T-helper 2 cell treated with Interferon-gamma antibody and Interleukin-4, amounts not matched to agents 5 μg/mL and 100 μg/mL, for 36 hours (primary cell): ENCODE measurements around the gene RCHY1.
"Not testable (repeated sequence)": the region's sequence is repeated elsewhere in the genome, so short reads cannot be mapped to it uniquely, and the experiment has no call there.

Experiments used
- DNase-seq: peaks from one replicate; pipeline ENCODE4 v3.0.0; 2021; ENCODE audit warnings: low spot score
- H3K27ac Mint-ChIP-seq: one replicate; pipeline ENCODE4 v1.8.0; 2021; ENCODE audit warnings: mild to moderate bottlenecking, mixed read lengths
- H3K27me3 Mint-ChIP-seq: one replicate; pipeline ENCODE4 v1.8.0; 2021; ENCODE audit warnings: low read depth, mixed read lengths
- H3K36me3 Mint-ChIP-seq: one replicate; pipeline ENCODE4 v1.8.0; 2021; ENCODE audit warnings: low read depth, mixed read lengths
- H3K4me1 Mint-ChIP-seq: one replicate; pipeline ENCODE4 v1.8.0; 2021; ENCODE audit warnings: low read depth, mixed read lengths
- H3K4me3 Mint-ChIP-seq: one replicate; pipeline ENCODE4 v1.8.0; 2022; ENCODE audit warnings: mild to moderate bottlenecking, moderate library complexity, mixed read lengths
- H3K9me3 Mint-ChIP-seq: one replicate; pipeline ENCODE4 v1.8.0; 2021; ENCODE audit warnings: mixed read lengths

RCHY1 gene

GRCh38 chr4:75533339-75533887 is 19.2 kb upstream of the RCHY1 start:
- not testable (repeated sequence) for H3K27ac Mint-ChIP-seq, H3K9me3 Mint-ChIP-seq, H3K4me3 Mint-ChIP-seq, H3K27me3 Mint-ChIP-seq, DNase-seq, H3K4me1 Mint-ChIP-seq
- H3K36me3 Mint-ChIP-seq: peaks cover 34% of the 10 kb centered on the region

GRCh38 chr4:75531536-75532143 is 17.4 kb upstream of the RCHY1 start:
- H3K27ac Mint-ChIP-seq, H3K4me3 Mint-ChIP-seq, H3K9me3 Mint-ChIP-seq, H3K27me3 Mint-ChIP-seq, DNase-seq, H3K4me1 Mint-ChIP-seq: not testable (repeated sequence)
- H3K36me3 Mint-ChIP-seq: peaks cover 42% of the 10 kb centered on the region

- Mint-ChIP-seq H3K4me1 (no peaks in the 10 kb centered on the region), H3K9me3 (peaks cover 8% of the 10 kb centered on the region), H3K4me3 (no peak overlapping the region), H3K27me3 (no peaks in the 10 kb centered on the region), H3K36me3 (peaks cover 46% of the 10 kb centered on the region), H3K27ac (no peak overlapping the region)
- no peak for DNase-seq
Observed at GRCh38 chr4:75530556-75531322, 16.5 kb upstream of the RCHY1 start.

GRCh38 chr4:75527482-75527881 is 13.3 kb upstream of the RCHY1 start:
- Mint-ChIP-seq H3K36me3 (peaks cover 52% of the 10 kb centered on the region), H3K4me1 (no peaks in the 10 kb centered on the region), H3K27me3 (no peaks in the 10 kb centered on the region), H3K9me3 (peaks cover 8% of the 10 kb centered on the region), H3K27ac (no peak overlapping the region), H3K4me3 (no peak overlapping the region)
- no peak for DNase-seq

- Mint-ChIP-seq H3K27ac (no peak overlapping the region), H3K36me3 (peaks cover 43% of the 10 kb centered on the region)
Observed at GRCh38 chr4:75525910-75526309, 11.7 kb upstream of the RCHY1 start.

GRCh38 chr4:75525086-75525485 is 10.9 kb upstream of the RCHY1 start:
- H3K36me3 Mint-ChIP-seq: peaks cover 43% of the 10 kb centered on the region
- H3K27ac Mint-ChIP-seq: no peak overlapping the region
- H3K4me1 Mint-ChIP-seq: peaks cover 1% of the 10 kb centered on the region
- no peaks in the 10 kb centered on the region for H3K9me3 Mint-ChIP-seq
- no peaks in the 10 kb centered on the region for H3K27me3 Mint-ChIP-seq
- no peak for DNase-seq
- H3K4me3 Mint-ChIP-seq: no peak overlapping the region

More at GRCh38 chr4:75525910-75526309, 11.7 kb upstream of the RCHY1 start:
- no peak overlapping the region for H3K4me3 Mint-ChIP-seq
- DNase-seq: no peak
- no peaks in the 10 kb centered on the region for H3K27me3 Mint-ChIP-seq
- no peaks in the 10 kb centered on the region for H3K4me1 Mint-ChIP-seq
- no peaks in the 10 kb centered on the region for H3K9me3 Mint-ChIP-seq

GRCh38 chr4:75519452-75519851 is 5.2 kb upstream of the RCHY1 start:
- not testable (repeated sequence) for H3K9me3 Mint-ChIP-seq, H3K4me3 Mint-ChIP-seq, H3K27ac Mint-ChIP-seq

GRCh38 chr4:75516144-75516543 is 1.9 kb upstream of the RCHY1 start:
- no peak for DNase-seq
- Mint-ChIP-seq H3K4me1 (peaks cover 23% of the 10 kb centered on the region), H3K4me3 (no peak overlapping the region), H3K9me3 (no peaks in the 10 kb centered on the region), H3K27me3 (no peaks in the 10 kb centered on the region), H3K27ac (no peak overlapping the region), H3K36me3 (peaks cover 34% of the 10 kb centered on the region)

More at GRCh38 chr4:75519452-75519851, 5.2 kb upstream of the RCHY1 start:
- Mint-ChIP-seq H3K4me1 (peaks cover 20% of the 10 kb centered on the region), H3K36me3 (peaks cover 47% of the 10 kb centered on the region)
- not testable (repeated sequence) for H3K27me3 Mint-ChIP-seq, DNase-seq

- Mint-ChIP-seq H3K4me1 (peaks cover 30% of the 10 kb centered on the region), H3K4me3 (no peak overlapping the region), H3K27ac (peak overlapping the region; percentile 98), H3K27me3 (no peaks in the 10 kb centered on the region), H3K36me3 (peaks cover 34% of the 10 kb centered on the region), H3K9me3 (peaks cover 1% of the 10 kb centered on the region)
- no peak for DNase-seq
Observed at GRCh38 chr4:75514949-75515612, 878 bp upstream of the RCHY1 start.

- H3K36me3 Mint-ChIP-seq: peaks cover 33% of the 10 kb centered on the region
- H3K27me3 Mint-ChIP-seq: no peaks in the 10 kb centered on the region
- peaks cover 36% of the 10 kb centered on the region for H3K4me1 Mint-ChIP-seq
- peak; percentile 11 for DNase-seq
- no peak overlapping the region for H3K4me3 Mint-ChIP-seq
- peak overlapping the region; percentile 98 for H3K27ac Mint-ChIP-seq
- H3K9me3 Mint-ChIP-seq: peaks cover 7% of the 10 kb centered on the region
Observed at GRCh38 chr4:75513526-75514130, 575 bp downstream of the RCHY1 start.

GRCh38 chr4:75512386-75513211 is 1.6 kb downstream of the RCHY1 start:
- Mint-ChIP-seq H3K36me3 (peaks cover 30% of the 10 kb centered on the region), H3K4me3 (no peak overlapping the region), H3K9me3 (peaks cover 7% of the 10 kb centered on the region), H3K27ac (peak overlapping the region; percentile 79), H3K4me1 (peaks cover 35% of the 10 kb centered on the region), H3K27me3 (no peaks in the 10 kb centered on the region)
- no peak for DNase-seq

GRCh38 chr4:75511841-75512240 is 2.4 kb downstream of the RCHY1 start:
- DNase-seq: no peak
- Mint-ChIP-seq H3K9me3 (peaks cover 7% of the 10 kb centered on the region), H3K36me3 (peaks cover 33% of the 10 kb centered on the region), H3K4me3 (no peak overlapping the region), H3K27me3 (no peaks in the 10 kb centered on the region), H3K4me1 (peaks cover 35% of the 10 kb centered on the region), H3K27ac (no peak overlapping the region)

GRCh38 chr4:75509592-75509991 is 4.6 kb downstream of the RCHY1 start:
- DNase-seq, H3K9me3 Mint-ChIP-seq, H3K27ac Mint-ChIP-seq, H3K4me3 Mint-ChIP-seq, H3K27me3 Mint-ChIP-seq: not testable (repeated sequence)
- Mint-ChIP-seq H3K4me1 (peaks cover 23% of the 10 kb centered on the region), H3K36me3 (peaks cover 44% of the 10 kb centered on the region)
